ENCODE results near the gene PANK2.
"Not testable (repeated sequence)": the region's sequence is repeated elsewhere in the genome, so short reads cannot be mapped to it uniquely, and the experiment has no call there.

DNA sequence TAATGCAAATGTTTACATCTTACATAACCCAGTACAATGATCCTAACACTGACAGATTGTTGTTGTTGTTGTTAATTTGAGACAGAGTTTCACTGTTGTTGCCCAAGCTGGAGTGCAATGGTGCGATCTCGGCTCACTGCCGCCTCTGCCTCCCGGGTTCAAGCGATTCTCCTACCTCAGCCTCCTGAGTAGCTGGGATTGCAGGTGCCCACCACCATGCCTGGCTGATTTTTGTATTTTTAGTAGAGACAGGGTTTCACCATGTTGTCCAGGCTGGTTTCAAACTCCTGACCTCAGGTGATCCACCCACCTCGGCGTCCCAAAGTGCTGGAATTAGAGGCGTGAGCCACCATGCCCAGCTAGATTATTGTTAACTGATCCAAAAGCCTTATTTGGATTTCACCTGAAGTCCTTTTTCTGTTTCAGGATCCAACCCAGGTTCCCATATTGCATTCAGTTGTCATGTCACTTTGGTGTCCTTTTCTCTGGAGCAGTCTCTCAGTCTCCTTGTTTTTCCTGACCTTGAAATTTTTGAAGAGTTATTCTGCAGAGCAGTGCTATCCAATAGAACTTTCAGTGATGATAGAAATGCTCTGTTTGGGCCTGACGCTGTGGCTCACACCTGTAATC is 45.1 kb upstream of the PANK2 start:
- TF ChIP-seq, protein P1, sequence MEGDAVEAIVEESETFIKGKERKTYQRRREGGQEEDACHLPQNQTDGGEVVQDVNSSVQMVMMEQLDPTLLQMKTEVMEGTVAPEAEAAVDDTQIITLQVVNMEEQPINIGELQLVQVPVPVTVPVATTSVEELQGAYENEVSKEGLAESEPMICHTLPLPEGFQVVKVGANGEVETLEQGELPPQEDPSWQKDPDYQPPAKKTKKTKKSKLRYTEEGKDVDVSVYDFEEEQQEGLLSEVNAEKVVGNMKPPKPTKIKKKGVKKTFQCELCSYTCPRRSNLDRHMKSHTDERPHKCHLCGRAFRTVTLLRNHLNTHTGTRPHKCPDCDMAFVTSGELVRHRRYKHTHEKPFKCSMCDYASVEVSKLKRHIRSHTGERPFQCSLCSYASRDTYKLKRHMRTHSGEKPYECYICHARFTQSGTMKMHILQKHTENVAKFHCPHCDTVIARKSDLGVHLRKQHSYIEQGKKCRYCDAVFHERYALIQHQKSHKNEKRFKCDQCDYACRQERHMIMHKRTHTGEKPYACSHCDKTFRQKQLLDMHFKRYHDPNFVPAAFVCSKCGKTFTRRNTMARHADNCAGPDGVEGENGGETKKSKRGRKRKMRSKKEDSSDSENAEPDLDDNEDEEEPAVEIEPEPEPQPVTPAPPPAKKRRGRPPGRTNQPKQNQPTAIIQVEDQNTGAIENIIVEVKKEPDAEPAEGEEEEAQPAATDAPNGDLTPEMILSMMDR (IDR thresholded peaks at IDR 0.05), result not testable (repeated sequence)
- not testable (repeated sequence) for TF ChIP-seq POLR2AphosphoS5 (IDR thresholded peaks at IDR 0.05)

Measured in upper lobe of left lung (tissue), 4 donors.